ENCODE data around the gene HDAC4. TPM values are rescaled to one million over a fixed set of nuclear protein-coding genes. Genes with fewer than 3 reads are reported as not detected.
"Not testable (repeated sequence)": the region's sequence is repeated elsewhere in the genome, so short reads cannot be mapped to it uniquely, and the experiment has no call there.

HDAC4 gene
- 76.6 TPM for total RNA-seq

GRCh38 chr2:239400596-239401066 lies at the start of gene HDAC4:
HDAC4 (minus strand) TSS chr2:239401020; CDS start chr2:239352699, 48,321 bp downstream.
- H3K9me3 ChIP-seq, result no peaks in the 10 kb centered on the region
- peak within 1 kb of the TSS; percentile 60 to 77 for H3K4me3 ChIP-seq
- H3K27me3 ChIP-seq, result no peaks in the 10 kb centered on the region
- no peak for DNase-seq (ENCODE audit: extremely low spot score in 2 of 2)
- H3K36me3 ChIP-seq, result no peaks in the 10 kb centered on the region
- peaks cover 32% of the 10 kb centered on the region for H3K4me1 ChIP-seq
- peak within 1 kb of the TSS; percentile 100 for H3K27ac ChIP-seq
- intact Hi-C loops (cut with DNase I), result no loop called here
- peak in 1 of 2 donors; percentile 71 for TF ChIP-seq POLR2A (IDR thresholded peaks at IDR 0.05)
- no peak for TF ChIP-seq POLR2AphosphoS5 (IDR thresholded peaks at IDR 0.05; ENCODE audit: insufficient read depth in 1 of 2, low read depth in 1 of 2)

GRCh38 chr2:239449468-239449867 lies 48.6 kb upstream of the HDAC4 start:
- DNase-seq (ENCODE audit: extremely low spot score in 2 of 2); intact Hi-C loops (cut with DNase I): not testable (repeated sequence)

GRCh38 chr2:239445771-239446524 lies 45.1 kb upstream of the HDAC4 start:
- peak overlapping the region; percentile 75 for H3K27ac ChIP-seq

More at GRCh38 chr2:239449468-239449867, 48.6 kb upstream of the HDAC4 start:
- not testable (repeated sequence) for H3K27ac ChIP-seq, H3K4me3 ChIP-seq, H3K9me3 ChIP-seq, H3K36me3 ChIP-seq, H3K27me3 ChIP-seq
- H3K4me1 ChIP-seq, result peaks cover 22% of the 10 kb centered on the region

DNA sequence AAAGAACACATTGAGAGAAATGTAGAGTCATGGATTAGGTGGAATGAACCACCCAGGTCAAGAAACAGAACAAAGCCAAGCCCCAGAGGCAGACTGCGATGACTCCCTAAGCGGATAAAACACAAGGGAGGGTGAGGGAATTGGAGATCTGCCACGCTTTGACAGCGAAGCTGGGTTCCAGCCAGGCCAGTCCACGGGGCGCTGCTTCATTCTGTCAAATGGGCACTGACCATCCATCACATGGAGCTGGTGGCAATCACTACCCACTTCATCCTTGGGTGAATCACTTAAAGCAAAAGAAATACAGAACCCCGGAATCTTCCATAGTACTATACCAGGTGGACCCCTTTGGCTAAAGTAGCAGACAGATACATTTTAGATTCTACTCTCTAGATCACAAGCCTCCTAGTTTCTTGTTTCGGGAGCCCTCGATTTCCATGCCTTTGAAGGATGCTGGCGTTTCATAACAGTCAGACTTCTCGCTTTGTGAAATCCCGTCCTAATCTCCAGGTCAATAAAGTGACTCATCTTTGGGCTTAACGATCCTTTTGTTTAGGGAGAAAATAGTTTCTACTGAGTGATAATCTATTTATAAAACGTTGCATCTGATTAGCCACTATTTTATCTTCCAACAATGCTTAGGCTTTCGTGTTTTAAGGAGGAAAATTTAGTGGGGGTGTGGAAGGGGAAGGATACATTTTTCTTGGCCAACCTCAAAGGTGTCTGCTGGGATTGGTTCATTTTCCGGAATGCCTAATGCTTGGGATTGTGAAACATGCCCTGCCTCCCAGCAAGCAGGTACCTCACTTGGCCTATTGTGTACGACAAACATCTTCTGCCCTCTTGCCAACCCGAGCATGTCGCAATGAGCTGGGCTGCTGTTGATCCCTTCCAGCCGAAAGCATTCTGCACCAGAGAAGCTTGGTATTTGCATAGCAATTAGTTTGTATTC lies 44.1 kb upstream of the HDAC4 start:
- Histone ChIP-seq H3K27ac (peak overlapping the region; percentile 75), H3K27me3 (no peaks in the 10 kb centered on the region), H3K4me1 (peaks cover 61% of the 10 kb centered on the region), H3K36me3 (no peaks in the 10 kb centered on the region), H3K9me3 (no peaks in the 10 kb centered on the region), H3K4me3 (no peak overlapping the region)
- TF ChIP-seq, protein P1, sequence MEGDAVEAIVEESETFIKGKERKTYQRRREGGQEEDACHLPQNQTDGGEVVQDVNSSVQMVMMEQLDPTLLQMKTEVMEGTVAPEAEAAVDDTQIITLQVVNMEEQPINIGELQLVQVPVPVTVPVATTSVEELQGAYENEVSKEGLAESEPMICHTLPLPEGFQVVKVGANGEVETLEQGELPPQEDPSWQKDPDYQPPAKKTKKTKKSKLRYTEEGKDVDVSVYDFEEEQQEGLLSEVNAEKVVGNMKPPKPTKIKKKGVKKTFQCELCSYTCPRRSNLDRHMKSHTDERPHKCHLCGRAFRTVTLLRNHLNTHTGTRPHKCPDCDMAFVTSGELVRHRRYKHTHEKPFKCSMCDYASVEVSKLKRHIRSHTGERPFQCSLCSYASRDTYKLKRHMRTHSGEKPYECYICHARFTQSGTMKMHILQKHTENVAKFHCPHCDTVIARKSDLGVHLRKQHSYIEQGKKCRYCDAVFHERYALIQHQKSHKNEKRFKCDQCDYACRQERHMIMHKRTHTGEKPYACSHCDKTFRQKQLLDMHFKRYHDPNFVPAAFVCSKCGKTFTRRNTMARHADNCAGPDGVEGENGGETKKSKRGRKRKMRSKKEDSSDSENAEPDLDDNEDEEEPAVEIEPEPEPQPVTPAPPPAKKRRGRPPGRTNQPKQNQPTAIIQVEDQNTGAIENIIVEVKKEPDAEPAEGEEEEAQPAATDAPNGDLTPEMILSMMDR (IDR thresholded peaks at IDR 0.05), result no peak
- peak in 1 of 2 donors; percentile 61 for TF ChIP-seq POLR2AphosphoS5 (IDR thresholded peaks at IDR 0.05; ENCODE audit: insufficient read depth in 1 of 2, low read depth in 1 of 2)
- DNase-seq (ENCODE audit: extremely low spot score in 2 of 2), result peak in 1 of 2 donors; percentile 87
- intact Hi-C loops (cut with DNase I), result no loop called here

More at GRCh38 chr2:239445771-239446524, 45.1 kb upstream of the HDAC4 start:
- intact Hi-C loops (cut with DNase I), result no loop called here
- TF ChIP-seq, protein P1 (IDR thresholded peaks at IDR 0.05), result no peak
- TF ChIP-seq POLR2AphosphoS5 (IDR thresholded peaks at IDR 0.05; ENCODE audit: insufficient read depth in 1 of 2, low read depth in 1 of 2) (no peak), POLR2A (IDR thresholded peaks at IDR 0.05) (no peak)
- Histone ChIP-seq H3K4me3 (no peak overlapping the region), H3K4me1 (peaks cover 50% of the 10 kb centered on the region), H3K36me3 (no peaks in the 10 kb centered on the region), H3K27me3 (no peaks in the 10 kb centered on the region), H3K9me3 (no peaks in the 10 kb centered on the region)
- peak in 1 of 2 donors; percentile 86 for DNase-seq (ENCODE audit: extremely low spot score in 2 of 2)

GRCh38 chr2:239443666-239444567 lies 43.1 kb upstream of the HDAC4 start:
- Histone ChIP-seq H3K36me3 (no peaks in the 10 kb centered on the region), H3K9me3 (no peaks in the 10 kb centered on the region), H3K27ac (peak overlapping the region; percentile 75), H3K27me3 (no peaks in the 10 kb centered on the region), H3K4me3 (no peak overlapping the region), H3K4me1 (peaks cover 67% of the 10 kb centered on the region)
- peak; percentile 85 to 95 for DNase-seq (ENCODE audit: extremely low spot score in 2 of 2)
- intact Hi-C loops (cut with DNase I), result no loop called here
- peak in 1 of 2 donors; percentile 27 for TF ChIP-seq POLR2AphosphoS5 (IDR thresholded peaks at IDR 0.05; ENCODE audit: insufficient read depth in 1 of 2, low read depth in 1 of 2)
- no peak for TF ChIP-seq POLR2A (IDR thresholded peaks at IDR 0.05)
- TF ChIP-seq, protein P1 (IDR thresholded peaks at IDR 0.05), result no peak
